ENCODE results near the gene OSBPL10. TPM values are rescaled to one million over a fixed set of nuclear protein-coding genes. Genes with fewer than 3 reads are reported as not detected.

OSBPL10 gene
- total and polyA plus RNA-seq, 2 of the 8 experiments (the other 6 are each of a cell fraction or from before 2014, with no cell fraction given) = 26.2 to 86.7 TPM

DNA sequence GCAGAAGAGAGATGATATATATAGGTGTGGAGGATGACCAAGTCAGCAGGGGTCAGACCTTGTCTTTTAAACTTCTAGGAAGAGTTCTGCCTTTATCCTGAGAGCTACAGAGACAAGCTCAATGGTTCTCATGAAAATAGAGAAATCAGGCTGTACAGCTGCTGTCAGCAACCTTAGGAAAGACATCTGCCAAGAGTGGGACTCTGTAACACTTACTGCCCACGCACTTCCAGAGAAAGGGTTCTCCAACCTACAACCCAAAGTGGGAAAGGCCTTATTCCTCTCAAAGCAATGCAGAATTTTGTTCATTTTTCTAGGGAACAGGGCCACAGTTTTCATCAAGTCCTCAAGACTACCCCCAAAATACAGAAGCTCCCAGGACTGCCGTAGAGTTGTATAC lies 309.6 kb downstream of the OSBPL10 start:
- Histone ChIP-seq H2AK5ac (ENCODE audit: low read depth, low read length) (no peak overlapping the region), H3K27me3 (replicated peaks in 1 of 4; ENCODE audit: control insufficient read depth in 3 of 4, extremely low read depth in 1 of 4, insufficient read depth in 3 of 4, low read length in 3 of 4) (no peaks in the 10 kb centered on the region), H3K23ac (ENCODE audit: insufficient read length) (no peak overlapping the region), H3K79me2 (ENCODE audit: control insufficient read depth in 1 of 2, insufficient read depth in 2 of 2, low read length in 2 of 2) (no peaks in the 10 kb centered on the region), H4K5ac (ENCODE audit: insufficient read length, low read depth, low read length) (no peak overlapping the region), H3K4me2 (ENCODE audit: insufficient read depth in 1 of 2, low read depth in 2 of 2, low read length in 2 of 2) (no peak overlapping the region), H2AFZ (ENCODE audit: low read length) (no peak overlapping the region), H2BK15ac (ENCODE audit: low read length) (no peak overlapping the region), H3K18ac (ENCODE audit: extremely low read depth, low read length) (no peak overlapping the region), H4K8ac (ENCODE audit: extremely low read depth, insufficient read depth, low read length) (no peak overlapping the region), H2BK120ac (replicated peaks; ENCODE audit: low read depth, low read length) (no peak overlapping the region), H3K4ac (replicated peaks; ENCODE audit: insufficient read length, low read depth, low read length) (no peak overlapping the region), H3K4me3 (ENCODE audit: extremely low read depth in 1 of 4, insufficient read depth in 2 of 4, low read depth in 3 of 4, low read length in 4 of 4) (no peak overlapping the region), H3K36me3 (ENCODE audit: control insufficient read depth in 2 of 4, insufficient read depth in 4 of 4, low read length in 3 of 4) (peaks cover 0 to 13% (median 4%) of the 10 kb centered on the region in 4 experiments; a peak in 5 of 8 replicates), H4K91ac (replicated peaks; ENCODE audit: insufficient read length, low read length) (no peak overlapping the region), H3K14ac (ENCODE audit: insufficient read length) (no peak overlapping the region), H2BK5ac (ENCODE audit: low read depth, low read length) (no peak overlapping the region), H2BK12ac (ENCODE audit: low read depth, low read length) (no peak overlapping the region), H2BK20ac (ENCODE audit: low read length) (no peak overlapping the region), H3K9ac (replicated peaks in 1 of 4; ENCODE audit: extremely low read depth in 1 of 4, low read depth in 3 of 4, low read length in 3 of 4) (no peak overlapping the region), H3K9me3 (ENCODE audit: insufficient read depth in 2 of 2, low read depth in 1 of 2, low read length in 1 of 2) (no peaks in the 10 kb centered on the region), H3K56ac (replicated peaks; ENCODE audit: insufficient read length, low read depth, low read length) (no peak overlapping the region), H4K20me1 (replicated peaks in 1 of 2; ENCODE audit: control insufficient read depth in 1 of 2, insufficient read depth in 2 of 2, low read length in 2 of 2) (peaks cover 0 to 2% of the 10 kb centered on the region in 2 experiments), H3K27ac (ENCODE audit: low read depth, low read length) (no peak overlapping the region), H3K4me1 (replicated peaks in 1 of 4; ENCODE audit: control insufficient read depth in 3 of 4, insufficient read depth in 4 of 4, low read length in 3 of 4) (no peaks in the 10 kb centered on the region), H3K79me1 (ENCODE audit: low read depth, low read length) (no peaks in the 10 kb centered on the region; the same call in 1 of the 2 replicates), H3K23me2 (ENCODE audit: low read depth, low read length) (no peaks in the 10 kb centered on the region)
- ChIA-PET CTCF (ENCODE audit: partially characterized antibody) (interaction anchor here (0.7 to 2.2 kb wide), 3 partner anchors 10 to 97 kb away, joined by 3 to 4 read pairs (median 3); no protein-coding TSS in a partner anchor), POLR2A (ENCODE audit: partially characterized antibody) (no interaction called here)
- DNase-seq (ENCODE audit: low read depth in 1 of 2, low spot score in 2 of 2) = no peak
- FAIRE-seq = no peak
- WGBS, 2 experiments (ENCODE audit: extremely low coverage in 1 of 2, insufficient coverage in 1 of 2, insufficient read length in 1 of 2, insufficient replicate concordance in 2 of 2, low coverage in 1 of 2, low lambda C conversion rate in 2 of 2, missing lambda C conversion rate in 1 of 2) = 88% methylated on average over 2 of the region's 2 CpGs; no CpG with 5 or more reads in 1 of the 2 experiments
- no peak for TF ChIP-seq RNF2 (IDR thresholded peaks at IDR 0.05; ENCODE audit: borderline replicate concordance, low read depth, low read length, missing control alignments, poor library complexity, severe bottlenecking)
- no peak for TF ChIP-seq RBBP5 (IDR thresholded peaks at IDR 0.05; ENCODE audit: borderline replicate concordance, low read depth, low read length)
- TF ChIP-seq ATF2 (IDR thresholded peaks at IDR 0.05; ENCODE audit: low read length) = no peak
- no peak for TF ChIP-seq BCL11A (IDR thresholded peaks at IDR 0.05; ENCODE audit: low read depth in 2 of 2, low read length in 2 of 2)
- TF ChIP-seq TEAD4 (IDR thresholded peaks at IDR 0.05; ENCODE audit: low read depth, low read length) = no peak
- TF ChIP-seq CHD2 (IDR thresholded peaks at IDR 0.05; ENCODE audit: low read length) = no peak
- TF ChIP-seq SP1 (IDR thresholded peaks at IDR 0.05; ENCODE audit: low read depth, low read length) = no peak
- TF ChIP-seq TAF1 (IDR thresholded peaks at IDR 0.05; ENCODE audit: low read depth, low read length) = no peak
- no peak for TF ChIP-seq POLR2A (IDR thresholded peaks at IDR 0.05; ENCODE audit: control extremely low read depth in 1 of 2, low read depth in 2 of 2, low read length in 2 of 2)
- no peak for TF ChIP-seq TAF7 (optimal IDR thresholded peaks at IDR 0.05; ENCODE audit: borderline replicate concordance, low read depth, low read length)
- no peak for TF ChIP-seq NRF1 (IDR thresholded peaks at IDR 0.05; ENCODE audit: low read depth, low read length)
- TF ChIP-seq RAD21 (IDR thresholded peaks at IDR 0.05 in 1 of 2, conservative IDR thresholded peaks at IDR 0.05 in 1 of 2; ENCODE audit: low read depth in 2 of 2, low read length in 2 of 2) = no peak
- TF ChIP-seq GTF2F1 (IDR thresholded peaks at IDR 0.05; ENCODE audit: borderline replicate concordance, low read depth, low read length) = no peak
